Measurements from ENCODE around the gene YES1. TPM values are rescaled to one million over a fixed set of nuclear protein-coding genes. Genes with fewer than 3 reads are reported as not detected.

Gene YES1
- total and polyA plus RNA-seq, 4 donors, result 17.9 to 61.7 (median 31.6) TPM

DNA sequence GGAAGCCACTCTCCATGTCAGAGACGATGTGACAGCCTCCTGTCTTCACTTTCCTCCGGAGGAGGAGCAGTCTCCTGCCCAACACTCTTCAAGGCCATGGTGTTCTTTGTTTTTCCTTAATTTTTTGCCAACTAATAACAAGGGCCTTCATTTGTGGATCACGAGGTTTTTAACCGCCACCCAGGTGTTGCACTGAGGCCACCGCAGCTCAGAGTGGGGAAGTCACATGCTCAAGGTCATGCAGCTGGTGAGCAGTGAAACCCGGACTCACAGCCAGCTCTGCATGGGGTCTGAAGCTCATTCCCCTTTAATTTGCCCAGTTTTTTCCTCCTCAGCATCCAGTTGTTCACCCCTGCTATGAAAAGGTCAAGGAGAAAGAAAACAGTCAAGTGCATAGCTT lies 119.2 kb downstream of the YES1 start:
- H3K36me3 ChIP-seq (ENCODE audit: control insufficient read depth in 4 of 4, insufficient read depth in 4 of 4, low read length in 4 of 4), result peaks cover 0 to 31% (median 6%) of the 10 kb centered on the region in 4 donors
- H3K27me3 ChIP-seq (ENCODE audit: control insufficient read depth in 3 of 3, insufficient read depth in 3 of 3, low read length in 2 of 3), result no peaks in the 10 kb centered on the region
- ATAC-seq (ENCODE audit: insufficient read depth, low FRiP score) (no peak), DNase-seq (no peak)
- 77 to 84% methylated on average over 6 of the region's 6 CpGs for WGBS, 2 donors
- H3K4me3 ChIP-seq, result no peak overlapping the region
- H3K27ac ChIP-seq (ENCODE audit: low read depth in 1 of 2, low read length in 1 of 2), result no peak overlapping the region
- H3K9me3 ChIP-seq (ENCODE audit: control insufficient read depth in 4 of 4, insufficient read depth in 3 of 4, low read length in 3 of 4), result no peaks in the 10 kb centered on the region
- no peaks in the 10 kb centered on the region for H3K4me1 ChIP-seq (ENCODE audit: control insufficient read depth in 5 of 5, insufficient read depth in 5 of 5, low read length in 5 of 5)
- TF ChIP-seq, protein P1, sequence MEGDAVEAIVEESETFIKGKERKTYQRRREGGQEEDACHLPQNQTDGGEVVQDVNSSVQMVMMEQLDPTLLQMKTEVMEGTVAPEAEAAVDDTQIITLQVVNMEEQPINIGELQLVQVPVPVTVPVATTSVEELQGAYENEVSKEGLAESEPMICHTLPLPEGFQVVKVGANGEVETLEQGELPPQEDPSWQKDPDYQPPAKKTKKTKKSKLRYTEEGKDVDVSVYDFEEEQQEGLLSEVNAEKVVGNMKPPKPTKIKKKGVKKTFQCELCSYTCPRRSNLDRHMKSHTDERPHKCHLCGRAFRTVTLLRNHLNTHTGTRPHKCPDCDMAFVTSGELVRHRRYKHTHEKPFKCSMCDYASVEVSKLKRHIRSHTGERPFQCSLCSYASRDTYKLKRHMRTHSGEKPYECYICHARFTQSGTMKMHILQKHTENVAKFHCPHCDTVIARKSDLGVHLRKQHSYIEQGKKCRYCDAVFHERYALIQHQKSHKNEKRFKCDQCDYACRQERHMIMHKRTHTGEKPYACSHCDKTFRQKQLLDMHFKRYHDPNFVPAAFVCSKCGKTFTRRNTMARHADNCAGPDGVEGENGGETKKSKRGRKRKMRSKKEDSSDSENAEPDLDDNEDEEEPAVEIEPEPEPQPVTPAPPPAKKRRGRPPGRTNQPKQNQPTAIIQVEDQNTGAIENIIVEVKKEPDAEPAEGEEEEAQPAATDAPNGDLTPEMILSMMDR (IDR thresholded peaks at IDR 0.05; ENCODE audit: control extremely low read depth, extremely low read depth), result no peak
- no peak overlapping the region for H3K9ac ChIP-seq (ENCODE audit: insufficient read depth in 1 of 2, low read length in 2 of 2)

DNA sequence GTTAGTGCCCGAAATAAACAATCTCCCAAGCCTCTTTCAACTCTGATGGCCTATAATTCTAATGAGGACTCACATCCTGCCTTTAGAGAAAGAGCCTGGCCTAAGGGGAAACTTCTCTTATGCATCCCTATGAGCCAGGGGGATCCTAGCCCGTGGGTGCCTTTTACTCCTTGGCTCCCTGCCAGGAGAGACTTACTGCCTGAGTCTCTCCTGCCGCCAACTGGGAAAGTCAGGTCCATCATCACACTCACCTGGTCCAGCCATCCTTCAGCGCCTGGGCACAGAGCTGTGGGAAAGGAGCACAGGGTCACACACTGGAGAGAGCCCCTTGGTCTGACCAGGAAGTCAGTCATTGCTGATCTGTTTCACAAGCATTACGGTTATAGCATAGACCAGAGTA lies 123.7 kb downstream of the YES1 start:
- Histone ChIP-seq H3K36me3 (ENCODE audit: control insufficient read depth in 4 of 4, insufficient read depth in 4 of 4, low read length in 4 of 4) (peaks cover 0 to 36% (median 7%) of the 10 kb centered on the region in 4 donors), H3K27ac (ENCODE audit: low read depth in 1 of 2, low read length in 1 of 2) (no peak overlapping the region), H3K27me3 (ENCODE audit: control insufficient read depth in 3 of 3, insufficient read depth in 3 of 3, low read length in 2 of 3) (no peaks in the 10 kb centered on the region), H3K4me1 (ENCODE audit: control insufficient read depth in 5 of 5, insufficient read depth in 5 of 5, low read length in 5 of 5) (peaks cover 0 to 3% (median 0%) of the 10 kb centered on the region in 5 donors), H3K9ac (ENCODE audit: insufficient read depth in 1 of 2, low read length in 2 of 2) (no peak overlapping the region), H3K9me3 (ENCODE audit: control insufficient read depth in 4 of 4, insufficient read depth in 3 of 4, low read length in 3 of 4) (no peaks in the 10 kb centered on the region), H3K4me3 (no peak overlapping the region)
- ATAC-seq (ENCODE audit: insufficient read depth, low FRiP score) (no peak), DNase-seq (no peak)
- 75 to 78% methylated on average over 5 of the region's 5 CpGs for WGBS, 2 donors
- TF ChIP-seq, protein P1 (IDR thresholded peaks at IDR 0.05; ENCODE audit: control extremely low read depth, extremely low read depth), result no peak

DNA sequence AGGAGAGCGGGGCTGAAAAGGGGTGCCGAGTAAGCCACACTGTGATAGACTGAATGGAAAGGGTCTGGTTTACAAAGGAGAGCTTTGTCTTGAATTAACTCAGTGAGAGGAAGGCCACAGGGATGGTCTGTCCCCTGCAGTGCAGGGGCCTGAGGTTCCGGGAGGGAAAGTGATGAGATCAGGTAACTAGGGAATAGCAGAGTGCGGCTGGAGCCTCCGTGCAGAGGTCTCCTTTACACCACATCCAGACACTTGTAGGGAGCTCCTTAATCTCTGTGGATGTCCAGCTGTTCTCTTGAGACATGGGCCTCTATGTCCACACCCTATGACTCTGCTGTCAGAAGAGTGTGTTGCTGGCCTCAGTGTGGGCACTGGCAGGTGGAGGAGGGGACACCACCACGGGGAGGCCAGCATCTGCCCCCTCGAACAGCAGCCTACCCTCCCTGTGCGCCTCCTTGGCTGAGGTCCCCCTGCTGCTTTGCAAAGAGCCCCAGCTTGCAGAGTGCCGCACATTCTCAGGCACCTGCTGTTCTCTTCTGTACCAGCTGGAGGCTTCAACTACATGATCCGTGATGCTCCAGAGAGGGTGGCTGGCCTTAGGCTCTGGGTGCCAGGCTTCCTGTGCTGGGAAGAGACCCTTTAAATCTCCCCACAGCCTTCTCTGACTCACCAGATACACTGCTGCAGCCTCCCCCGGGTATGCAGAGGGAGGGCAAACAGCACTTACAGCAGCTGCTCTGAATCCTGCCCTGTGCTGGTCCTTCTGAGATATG lies 125.5 kb downstream of the YES1 start:
- DNase-seq (no peak), ATAC-seq (ENCODE audit: insufficient read depth, low FRiP score) (no peak)
- Histone ChIP-seq H3K36me3 (ENCODE audit: control insufficient read depth in 4 of 4, insufficient read depth in 4 of 4, low read length in 4 of 4) (peaks cover 5 to 34% (median 17%) of the 10 kb centered on the region in 4 donors), H3K9ac (ENCODE audit: insufficient read depth in 1 of 2, low read length in 2 of 2) (no peak overlapping the region), H3K27ac (ENCODE audit: low read depth in 1 of 2, low read length in 1 of 2) (no peak overlapping the region), H3K9me3 (ENCODE audit: control insufficient read depth in 4 of 4, insufficient read depth in 3 of 4, low read length in 3 of 4) (no peaks in the 10 kb centered on the region), H3K4me3 (no peak overlapping the region), H3K4me1 (ENCODE audit: control insufficient read depth in 5 of 5, insufficient read depth in 5 of 5, low read length in 5 of 5) (peaks cover 0 to 3% (median 0%) of the 10 kb centered on the region in 5 donors), H3K27me3 (ENCODE audit: control insufficient read depth in 3 of 3, insufficient read depth in 3 of 3, low read length in 2 of 3) (no peaks in the 10 kb centered on the region)
- TF ChIP-seq, protein P1 (IDR thresholded peaks at IDR 0.05; ENCODE audit: control extremely low read depth, extremely low read depth), result no peak
- 90 to 92% methylated on average over 11 of the region's 11 CpGs for WGBS, 2 donors

Data from lung (tissue), 12 donors.